ENCODE measurements around the gene TBL1X.

GRCh38 chrX:9555354-9555753 is 90.5 kb downstream of the TBL1X start:
- no peak for TF ChIP-seq CTCF (IDR thresholded peaks at IDR 0.05; ENCODE audit: low read depth, low read length)
- TF ChIP-seq POLR2A (IDR thresholded peaks at IDR 0.05; ENCODE audit: extremely low read depth, insufficient read length) = no peak

All from NB4 (cell line).